ENCODE results near the gene AGTRAP. TPM values are rescaled to one million over a fixed set of nuclear protein-coding genes. Genes with fewer than 3 reads are reported as not detected.
A peak's percentile ranks its signal among the peaks of the same experiment; 100 is the strongest.

AGTRAP gene
- total RNA-seq, 2 donors from 2014 or later, result 18.2 to 34.9 TPM

DNA sequence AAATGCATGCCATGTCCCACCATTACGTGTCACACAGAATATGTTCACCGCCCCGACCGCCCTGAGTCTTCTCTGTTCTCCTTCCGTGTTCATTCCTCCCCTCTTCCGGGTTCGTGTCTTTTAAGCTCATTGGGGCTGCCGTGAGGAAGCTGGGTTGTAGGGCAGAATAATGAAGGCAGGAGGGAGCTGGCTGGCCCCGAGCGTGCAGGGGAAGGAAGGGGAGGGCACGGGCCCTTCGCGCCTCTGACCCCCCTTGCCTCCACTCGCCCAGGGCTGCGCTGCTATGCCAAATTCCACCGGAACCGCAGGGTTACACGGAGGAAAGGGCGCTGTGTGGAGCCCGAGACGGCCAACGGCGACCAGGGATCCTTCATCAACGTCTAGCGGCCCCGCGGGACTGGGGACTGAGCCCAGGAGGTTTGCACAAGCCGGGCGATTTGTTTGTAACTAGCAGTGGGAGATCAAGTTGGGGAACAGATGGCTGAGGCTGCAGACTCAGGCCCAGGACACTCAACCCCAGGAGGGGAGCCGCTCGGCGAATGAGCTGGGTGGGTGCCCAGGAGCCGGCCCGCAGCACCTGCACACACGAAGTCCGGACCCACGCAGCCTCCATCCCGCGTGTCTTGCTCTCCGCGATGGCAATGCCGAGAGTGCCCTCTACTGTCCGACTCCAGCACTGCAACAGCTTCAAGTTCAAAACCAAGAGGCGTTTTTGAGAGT lies 16.5 kb upstream of the AGTRAP start:
- intact Hi-C loops (cut with DNase I), result loop anchor here (5.0 kb wide), 1 partner anchor 67 kb away; the partner anchor contains the start of genes FBXO2 and FBXO44
- Histone ChIP-seq H3K4me3 (peak overlapping the region; percentile 44), H3K4me1 (no peaks in the 10 kb centered on the region), H3K9ac (ENCODE audit: low read depth in 2 of 2, low read length in 2 of 2) (peak overlapping the region; percentile 62 to 87), H3K9me3 (no peaks in the 10 kb centered on the region), H3K27me3 (no peaks in the 10 kb centered on the region), H3K27ac (peak overlapping the region; percentile 69), H3K36me3 (no peaks in the 10 kb centered on the region)
- TF ChIP-seq CTCF (IDR thresholded peaks at IDR 0.05), result peak; percentile 91
- peak; percentile 87 for DNase-seq

DNA sequence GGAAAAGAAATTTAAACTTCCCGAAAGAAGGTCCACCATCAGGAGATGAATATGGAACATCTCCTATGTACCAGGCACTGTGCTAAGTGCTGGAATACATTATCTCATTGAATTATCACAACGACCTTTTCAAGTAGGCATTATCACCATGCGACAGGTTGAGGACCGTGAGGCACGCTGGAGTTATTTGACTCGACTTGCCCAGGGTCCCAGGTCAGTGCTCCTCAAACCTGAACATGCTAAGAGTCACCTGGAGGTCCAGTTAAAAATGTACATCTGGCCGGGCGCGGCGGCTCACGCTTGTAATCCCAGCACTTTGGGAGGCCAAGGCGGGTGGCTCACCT lies 15.9 kb upstream of the AGTRAP start:
- Histone ChIP-seq H3K4me3 (no peak overlapping the region), H3K9ac (ENCODE audit: low read depth in 2 of 2, low read length in 2 of 2) (peak overlapping the region in 1 of 2 donors; percentile 62), H3K27me3 (no peaks in the 10 kb centered on the region), H3K36me3 (no peaks in the 10 kb centered on the region), H3K9me3 (no peaks in the 10 kb centered on the region), H3K4me1 (no peaks in the 10 kb centered on the region), H3K27ac (no peak overlapping the region)
- intact Hi-C loops (cut with DNase I), result loop anchor here (5.0 kb wide), 1 partner anchor 68 kb away; the partner anchor contains the start of genes FBXO2 and FBXO44
- DNase-seq, result no peak
- no peak for TF ChIP-seq CTCF (IDR thresholded peaks at IDR 0.05)

DNA sequence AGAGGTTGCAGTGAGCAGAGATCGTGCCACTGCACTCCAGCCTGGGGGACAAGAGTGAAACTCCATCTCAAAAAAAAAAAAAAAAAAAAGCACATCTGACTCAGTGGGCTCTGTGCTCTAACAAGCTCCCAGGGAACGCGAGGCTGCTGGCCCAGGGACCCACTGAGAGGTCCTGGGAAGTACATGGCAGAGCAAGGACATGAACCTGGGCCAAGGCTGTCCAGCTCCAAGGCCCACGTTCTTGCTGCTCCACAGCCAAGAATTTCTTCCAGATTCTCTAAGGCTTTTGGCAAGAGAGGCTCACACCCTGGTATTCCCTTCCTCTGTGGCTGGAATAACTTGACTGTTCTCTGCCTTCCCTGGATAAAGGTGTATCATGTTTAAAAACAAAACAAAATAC lies 15.4 kb upstream of the AGTRAP start:
- intact Hi-C loops (cut with DNase I), result loop anchor here (5.0 kb wide), 1 partner anchor 68 kb away; the partner anchor contains the start of genes FBXO2 and FBXO44
- no peak overlapping the region for H3K27ac ChIP-seq
- H3K9ac ChIP-seq (ENCODE audit: low read depth in 2 of 2, low read length in 2 of 2), result no peak overlapping the region
- no peaks in the 10 kb centered on the region for H3K4me1 ChIP-seq
- H3K4me3 ChIP-seq, result no peak overlapping the region
- no peak for TF ChIP-seq CTCF (IDR thresholded peaks at IDR 0.05)
- no peaks in the 10 kb centered on the region for H3K27me3 ChIP-seq
- no peaks in the 10 kb centered on the region for H3K9me3 ChIP-seq
- DNase-seq, result no peak
- H3K36me3 ChIP-seq, result no peaks in the 10 kb centered on the region

GRCh38 chr1:11721311-11721710 lies 14.6 kb upstream of the AGTRAP start:
- intact Hi-C loops (cut with DNase I), result loop anchor here (5.0 kb wide), 1 partner anchor 69 kb away; the partner anchor contains the start of genes FBXO2 and FBXO44
- no peak overlapping the region for H3K4me3 ChIP-seq
- TF ChIP-seq CTCF (IDR thresholded peaks at IDR 0.05), result no peak
- DNase-seq, result no peak
- no peaks in the 10 kb centered on the region for H3K36me3 ChIP-seq
- no peaks in the 10 kb centered on the region for H3K27me3 ChIP-seq
- no peak overlapping the region for H3K27ac ChIP-seq
- H3K9ac ChIP-seq (ENCODE audit: low read depth in 2 of 2, low read length in 2 of 2), result no peak overlapping the region
- H3K9me3 ChIP-seq, result no peaks in the 10 kb centered on the region
- H3K4me1 ChIP-seq, result no peaks in the 10 kb centered on the region

GRCh38 chr1:11722538-11722937 lies 13.4 kb upstream of the AGTRAP start:
- intact Hi-C loops (cut with DNase I), result loop anchor here (5.0 kb wide), 1 partner anchor 70 kb away; the partner anchor contains the start of genes FBXO2 and FBXO44
- Histone ChIP-seq H3K36me3 (no peaks in the 10 kb centered on the region), H3K9me3 (no peaks in the 10 kb centered on the region), H3K9ac (ENCODE audit: low read depth in 2 of 2, low read length in 2 of 2) (no peak overlapping the region), H3K27ac (no peak overlapping the region), H3K4me3 (no peak overlapping the region), H3K27me3 (no peaks in the 10 kb centered on the region), H3K4me1 (no peaks in the 10 kb centered on the region)
- TF ChIP-seq CTCF (IDR thresholded peaks at IDR 0.05), result no peak
- no peak for DNase-seq
